ENCODE results near the gene ZNF622.
A peak's percentile ranks its signal among the peaks of the same experiment; 100 is the strongest.
"Not testable (repeated sequence)": the region's sequence is repeated elsewhere in the genome, so short reads cannot be mapped to it uniquely, and the experiment has no call there.

Gene ZNF622

DNA sequence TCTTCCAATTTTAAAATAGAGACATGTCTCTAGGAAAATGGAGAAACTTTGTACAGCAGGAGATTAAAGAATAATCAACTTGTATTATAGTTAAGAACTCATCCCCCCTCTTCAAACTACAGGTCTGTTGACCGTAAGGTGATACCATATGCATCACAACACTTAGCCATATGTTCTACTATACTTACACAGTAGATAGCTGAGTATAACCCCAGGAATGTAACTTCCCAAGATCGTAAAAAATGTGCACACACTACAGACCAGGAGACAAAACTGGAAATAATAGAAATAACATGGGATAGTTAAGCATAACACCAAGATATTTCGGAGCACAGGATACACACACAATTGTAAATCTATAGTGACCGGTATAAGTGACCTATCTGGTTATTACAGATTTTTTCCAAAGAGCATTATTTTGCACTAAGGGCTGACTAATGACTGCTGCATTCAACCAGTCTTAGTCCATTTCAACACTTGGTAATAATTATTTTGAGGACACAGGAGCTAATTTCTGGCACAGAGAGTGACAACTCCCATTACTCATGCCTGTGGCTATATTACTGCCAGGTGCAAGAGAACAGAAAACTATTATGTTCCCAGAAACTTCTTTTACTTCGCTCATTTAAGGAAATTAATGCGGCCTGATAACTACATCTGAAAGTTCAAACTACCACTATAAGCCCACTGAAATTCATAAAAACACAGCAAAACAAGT is 15.4 kb upstream of the ZNF622 start:
- no peak for DNase-seq

DNA sequence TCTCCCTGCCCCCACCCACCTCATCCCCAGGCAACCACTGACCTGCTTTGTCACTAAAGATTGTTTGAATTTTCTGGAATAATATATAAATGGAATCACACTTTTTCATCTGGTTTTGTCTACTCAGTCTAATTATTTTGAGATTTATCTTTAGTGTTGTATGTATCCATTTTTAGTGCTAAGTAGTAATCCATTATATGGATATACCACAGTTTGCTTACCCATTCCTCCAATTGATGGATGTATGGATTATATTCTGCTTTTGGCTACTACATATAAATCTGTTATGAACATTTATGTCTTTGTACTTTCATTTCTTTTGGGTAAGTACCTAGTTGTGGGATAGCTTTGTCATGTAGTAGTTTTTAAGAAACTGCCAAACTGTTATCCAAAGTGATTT is 14.5 kb upstream of the ZNF622 start:
- no peak for DNase-seq

DNA sequence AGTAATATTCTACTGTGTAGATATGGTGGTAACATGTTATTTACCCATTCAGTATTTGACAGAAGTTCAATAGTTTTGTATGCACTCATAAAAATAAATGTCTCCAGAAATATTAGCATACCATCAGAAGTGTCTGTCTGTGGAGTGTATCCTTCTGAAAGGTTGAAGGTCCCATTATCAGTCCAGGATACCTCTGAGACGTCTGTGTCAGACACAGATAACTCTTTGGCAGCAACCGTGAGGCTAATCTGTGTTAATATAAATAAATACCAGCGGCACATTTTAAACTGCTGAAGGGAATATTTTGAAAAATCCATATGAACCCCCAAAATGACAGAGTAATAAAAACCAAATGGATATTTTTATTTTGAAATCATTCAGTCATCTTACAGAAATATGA is 11.9 kb upstream of the ZNF622 start:
- DNase-seq = no peak

DNA sequence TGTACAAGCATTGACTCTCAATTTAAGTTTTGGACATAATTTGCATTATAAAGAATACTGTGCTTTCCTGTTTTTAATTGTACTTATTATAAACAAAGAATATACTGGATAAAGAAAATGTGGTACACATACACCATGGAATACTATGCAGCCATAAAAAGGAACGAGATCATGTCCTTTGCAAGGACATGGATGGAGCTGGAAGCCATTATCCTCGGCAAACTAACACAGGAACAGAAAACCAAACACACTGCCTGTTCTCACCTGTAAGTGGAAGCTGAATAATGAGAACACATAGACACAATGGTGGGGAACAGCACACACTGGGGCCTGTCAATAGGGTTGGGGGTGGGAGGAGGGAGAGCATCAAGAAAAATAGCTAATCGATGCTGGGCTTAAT is 10.8 kb upstream of the ZNF622 start:
- DNase-seq = not testable (repeated sequence)

DNA sequence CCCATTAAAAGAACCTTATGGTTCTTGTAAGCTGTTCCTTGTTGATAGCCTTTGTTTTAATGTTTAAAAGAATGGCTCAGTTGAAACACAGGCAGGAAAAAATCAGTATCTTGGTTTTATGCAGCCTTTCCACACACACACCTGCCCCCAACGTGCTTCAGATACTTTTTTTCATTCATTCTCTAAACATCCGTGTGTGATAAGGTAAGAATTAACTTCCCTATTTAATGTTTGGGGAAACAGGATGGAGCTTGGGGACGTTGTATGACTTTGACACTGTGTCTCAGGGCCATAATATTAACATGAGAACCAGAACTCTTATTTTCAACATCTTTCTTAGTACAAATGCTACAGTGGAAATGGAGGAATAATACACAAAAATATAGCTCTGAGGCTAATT is 5.8 kb upstream of the ZNF622 start:
- DNase-seq = no peak

DNA sequence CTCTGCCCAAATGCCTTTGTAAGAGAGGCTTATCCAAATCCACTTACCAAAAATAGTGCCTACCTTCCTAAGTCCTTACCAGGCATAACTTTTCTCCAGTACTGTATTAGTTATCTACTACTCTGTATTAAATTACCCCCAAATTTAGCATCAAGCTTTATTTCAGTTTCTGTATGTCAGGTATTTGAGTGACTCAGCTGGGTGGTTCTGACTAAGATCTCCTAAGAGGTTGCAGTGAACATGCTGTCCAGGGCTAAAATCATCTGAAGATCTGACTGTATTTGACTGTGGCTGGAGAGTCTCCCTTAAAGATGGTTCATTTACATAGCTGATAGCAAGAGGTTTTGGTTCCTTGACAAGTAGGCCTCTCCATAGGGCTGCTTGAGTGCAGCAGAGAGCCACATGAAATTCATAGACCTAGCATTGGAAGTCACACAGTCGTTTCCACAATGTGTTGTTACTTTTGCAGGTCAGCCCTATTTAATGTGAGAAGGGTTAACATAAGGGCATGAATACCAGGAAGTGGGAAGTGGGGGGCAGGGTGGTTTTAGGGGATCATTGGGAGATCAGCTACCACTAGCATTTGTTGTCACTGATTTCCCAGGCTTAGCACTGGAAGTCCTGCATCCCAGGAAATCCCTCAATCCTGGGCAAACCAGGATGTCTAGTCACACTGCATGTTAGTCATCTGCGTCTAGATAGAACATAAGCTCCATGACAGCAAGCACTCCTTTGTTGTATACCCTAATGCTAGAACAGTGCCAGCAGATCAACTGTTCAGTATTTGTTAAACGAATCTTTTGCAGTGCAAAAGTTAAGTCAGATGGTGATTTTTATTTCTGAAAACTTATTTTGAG is 2.0 kb upstream of the ZNF622 start:
- DNase-seq = peak in 1 of 5 donors; percentile 62

DNA sequence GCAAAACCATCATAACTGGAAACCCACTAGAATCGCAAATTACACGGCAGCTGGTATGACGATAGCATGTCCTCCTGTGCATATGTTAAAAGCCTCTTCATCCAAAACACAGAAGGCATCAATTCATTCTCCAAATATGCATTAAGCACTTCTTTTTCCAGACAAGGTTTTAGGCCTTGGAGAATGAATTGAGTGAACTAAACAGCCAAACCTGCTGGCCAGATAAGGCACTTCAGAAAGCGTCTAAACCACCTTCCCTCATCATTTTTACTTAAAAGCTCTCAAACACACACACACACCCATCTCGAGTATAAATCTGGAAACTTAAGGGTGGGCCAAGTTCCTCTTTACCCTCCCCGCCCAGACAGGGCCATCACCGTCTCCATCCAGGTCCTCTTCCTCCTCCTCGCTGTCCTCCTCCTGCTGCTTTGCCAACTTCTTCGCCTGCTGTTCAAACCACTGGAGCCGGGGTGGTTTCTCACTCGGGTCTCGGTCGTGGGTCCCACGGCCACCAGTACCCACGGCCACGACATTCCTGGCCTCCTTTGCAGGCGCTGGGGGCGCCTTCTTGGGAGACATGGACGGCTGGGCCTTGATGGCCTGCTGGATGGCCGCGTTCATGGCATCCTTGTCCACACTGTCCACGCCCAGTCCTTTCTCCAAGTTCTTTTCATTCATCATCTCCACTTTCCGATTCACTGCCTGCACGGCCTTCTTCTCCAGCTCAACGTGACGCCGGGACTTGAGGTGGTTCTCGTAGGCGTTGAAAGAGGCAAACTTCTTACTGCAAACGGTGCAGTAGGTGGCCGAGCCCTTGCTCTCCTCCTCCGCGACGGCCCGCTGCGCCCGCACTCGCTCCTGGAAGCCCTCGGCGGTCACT is 696 bp downstream of the ZNF622 start:
- no peak for DNase-seq

DNA sequence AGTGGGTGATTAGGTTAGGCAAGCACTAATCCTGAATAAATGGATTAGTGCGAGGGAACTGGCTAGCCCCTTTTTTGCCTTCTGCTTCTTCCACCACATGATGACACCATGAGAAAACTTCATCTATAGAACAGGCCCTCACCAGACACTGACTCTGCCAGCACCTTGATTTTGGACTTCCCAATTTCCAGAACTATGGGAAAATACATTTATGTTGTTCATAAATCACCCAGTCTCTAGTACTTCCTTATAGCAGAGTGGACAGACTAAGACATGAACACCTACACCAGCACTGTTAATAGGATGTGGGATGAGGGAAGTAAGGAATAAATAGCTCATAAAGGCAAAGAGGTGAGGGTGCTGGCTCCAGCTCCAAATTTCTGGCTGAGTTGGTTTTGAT is 1.4 kb downstream of the ZNF622 start:
- DNase-seq = no peak

DNA sequence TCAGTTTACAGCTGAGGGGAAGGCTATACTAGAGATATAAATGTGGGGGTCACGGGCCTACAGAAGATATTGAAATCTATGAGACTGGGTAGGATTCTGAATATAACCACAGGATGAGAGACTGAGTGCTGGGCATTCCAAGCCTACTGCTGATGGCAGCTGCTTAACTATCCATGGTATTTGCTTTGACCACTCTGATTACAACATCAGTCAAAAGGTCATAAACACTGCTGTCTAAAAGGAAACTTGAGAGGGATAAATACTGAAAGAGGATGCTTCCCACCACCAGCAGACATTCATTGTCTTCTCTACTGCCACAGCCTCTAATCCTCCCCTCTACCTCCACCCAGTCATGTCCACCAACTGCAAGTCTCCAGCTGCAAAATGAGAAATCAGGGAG is 3.8 kb downstream of the ZNF622 start:
- no peak for DNase-seq

DNA sequence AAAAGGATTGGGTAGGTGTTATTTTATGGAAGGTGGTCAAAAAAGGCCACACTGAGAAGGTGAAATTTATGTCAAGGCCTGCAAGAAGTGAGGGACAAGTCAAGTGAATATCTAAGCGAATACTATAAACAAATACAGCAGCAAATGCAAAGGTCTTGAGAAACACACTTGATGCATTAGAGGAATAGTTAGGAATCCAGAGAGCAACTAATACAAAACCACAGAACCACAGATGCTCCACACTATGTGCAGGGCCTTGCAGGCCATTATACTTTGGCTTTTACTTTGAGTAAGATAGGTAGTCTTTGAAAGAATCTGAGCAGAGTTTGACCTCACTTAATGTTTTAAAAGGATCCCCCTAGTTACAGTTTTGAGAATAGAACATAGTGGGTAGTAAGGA is 4.6 kb downstream of the ZNF622 start:
- no peak for DNase-seq

DNA sequence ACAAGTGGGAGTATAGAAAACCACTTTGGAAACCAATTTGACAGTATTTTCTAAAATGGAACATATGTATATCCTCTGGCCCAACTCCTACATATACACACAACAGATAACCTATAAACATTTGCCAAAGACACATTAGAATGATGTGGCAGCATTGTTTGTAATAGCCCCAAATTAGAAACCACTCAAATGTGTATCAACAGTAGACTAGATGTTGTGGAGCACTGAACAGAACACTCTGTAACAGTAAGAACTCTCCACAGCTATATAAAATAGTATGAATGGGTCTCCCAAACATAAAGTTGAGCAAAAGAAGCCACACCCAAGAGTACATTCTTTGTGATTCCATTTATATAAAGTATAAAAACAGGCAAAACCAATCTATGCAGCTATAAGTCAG is 6.1 kb downstream of the ZNF622 start:
- DNase-seq = no peak

DNA sequence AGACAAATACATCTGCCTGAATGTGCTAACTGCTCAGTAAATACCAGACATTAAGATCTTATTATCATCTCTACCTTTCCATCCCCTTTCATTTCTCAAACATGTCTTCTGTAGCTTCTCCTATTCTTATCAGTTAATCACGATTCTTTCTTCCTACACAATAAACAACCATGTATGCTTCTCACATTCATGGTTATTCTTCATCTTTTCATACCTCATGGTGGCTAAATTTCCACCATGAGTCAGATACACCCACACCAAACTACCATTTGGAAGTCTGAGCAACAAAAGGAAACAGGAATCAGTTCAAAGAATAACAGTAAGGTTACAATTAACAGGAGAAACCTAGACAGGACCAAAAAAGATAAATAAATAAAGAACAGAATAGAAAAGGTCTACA is 7.7 kb downstream of the ZNF622 start:
- no peak for DNase-seq

DNA sequence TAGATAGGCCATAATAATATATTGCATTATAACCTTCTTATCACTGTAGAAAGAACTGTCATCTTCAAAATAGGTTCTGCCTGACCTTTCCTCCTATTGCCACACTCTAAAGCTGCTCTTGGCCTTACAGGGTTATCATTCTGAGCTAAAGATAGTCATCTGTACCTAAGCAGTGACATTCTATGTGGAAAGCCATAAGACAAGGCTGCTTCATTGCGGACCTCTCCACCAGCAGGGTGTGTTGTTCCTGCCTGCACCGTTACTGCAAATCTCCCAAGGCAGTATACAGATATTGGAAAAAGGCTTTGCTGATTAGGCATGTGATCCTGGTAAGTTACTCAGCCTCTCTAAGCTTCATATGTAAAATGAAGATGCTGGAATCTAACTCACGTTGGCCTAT is 8.1 kb downstream of the ZNF622 start:
- no peak for DNase-seq

DNA sequence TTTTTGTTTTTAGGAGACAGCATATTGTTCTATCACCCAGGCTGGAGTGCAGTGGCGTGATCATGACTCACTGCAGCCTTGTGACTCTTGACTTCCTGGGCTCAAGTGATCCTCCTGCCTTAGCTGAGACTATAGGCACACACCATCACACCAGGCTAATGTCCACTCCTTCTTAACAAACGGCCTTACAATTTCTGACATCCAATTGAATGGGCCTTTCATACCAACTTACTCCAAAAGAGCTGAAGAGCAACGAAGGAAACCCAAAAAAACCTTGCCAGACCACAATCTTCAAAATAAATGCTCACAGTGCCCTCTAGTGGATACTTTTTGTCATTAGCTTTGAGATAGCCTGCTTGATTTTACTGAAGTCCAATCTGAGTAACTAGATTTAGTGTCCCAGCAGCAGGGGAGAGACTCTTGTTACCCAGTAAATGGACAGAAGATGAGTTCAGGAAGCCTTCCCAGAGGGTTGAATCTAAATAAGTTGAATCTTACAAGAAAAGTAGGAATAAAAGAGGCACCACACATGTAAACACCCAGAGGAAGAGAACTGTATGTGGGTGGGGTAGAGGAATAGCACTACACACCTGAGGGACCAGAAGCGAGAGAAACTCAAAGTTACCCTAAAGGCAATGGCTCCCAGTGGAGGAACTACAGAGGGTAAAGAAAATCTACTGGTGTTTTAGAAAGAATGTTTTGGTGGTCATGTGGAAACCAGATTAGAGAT is 9.3 kb downstream of the ZNF622 start:
- DNase-seq = peak in 1 of 5 donors; percentile 67

DNA sequence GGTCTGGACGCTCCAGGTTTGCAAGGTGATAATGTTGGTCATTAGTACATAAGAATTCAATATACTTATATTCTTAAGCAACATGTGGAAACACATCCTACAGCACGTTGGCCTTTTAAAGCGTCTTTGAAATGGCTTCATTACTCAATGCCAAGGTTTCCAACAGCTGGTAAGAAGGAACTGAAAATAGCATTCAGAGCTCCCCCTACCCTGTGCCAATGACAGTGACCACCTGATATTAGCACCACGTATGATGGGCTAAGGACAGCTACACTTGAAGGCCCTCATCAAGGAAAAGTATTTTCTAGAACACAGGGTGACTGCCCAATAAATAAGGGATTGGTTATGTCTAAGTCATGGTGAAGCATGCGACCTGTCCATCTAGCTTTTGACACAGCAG is 9.9 kb downstream of the ZNF622 start:
- DNase-seq = no peak

DNA sequence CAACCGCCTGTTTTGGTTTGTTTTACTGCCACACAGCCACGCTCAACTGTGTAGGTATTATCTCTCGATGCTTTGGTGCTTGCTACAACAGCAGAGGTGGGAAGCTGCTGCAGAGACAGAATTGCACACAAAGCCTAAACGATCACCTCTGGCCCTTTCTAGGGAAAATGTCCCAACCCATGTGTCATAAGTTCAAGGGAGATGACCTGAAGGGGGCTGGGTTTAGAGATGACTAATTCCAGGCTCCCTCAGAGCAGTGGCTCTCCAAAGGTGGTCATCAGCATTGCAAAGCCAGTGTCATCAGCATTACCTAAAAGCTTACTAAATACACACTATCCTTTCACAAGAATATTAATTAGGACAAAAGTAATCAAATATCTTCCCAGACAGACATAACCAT is 10.9 kb downstream of the ZNF622 start:
- DNase-seq = no peak

DNA sequence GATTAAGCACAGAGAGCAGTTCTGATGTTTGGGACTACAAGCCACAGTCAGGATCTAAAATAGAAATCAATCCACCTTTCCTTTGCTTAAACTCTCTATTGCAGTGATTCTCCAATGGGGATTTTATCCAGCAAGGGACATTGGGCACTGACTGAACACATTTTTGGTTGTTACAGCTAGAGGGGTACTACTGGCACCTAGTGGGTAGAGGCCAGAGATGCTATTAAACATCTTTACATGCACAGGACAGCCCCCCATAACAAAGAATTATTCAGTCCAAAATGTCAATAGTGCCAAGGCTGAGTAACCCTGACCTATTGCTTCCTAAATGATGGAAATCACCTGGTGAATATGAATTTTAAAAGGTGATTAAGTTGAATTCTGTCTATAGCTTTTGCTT is 12.0 kb downstream of the ZNF622 start:
- DNase-seq = no peak

DNA sequence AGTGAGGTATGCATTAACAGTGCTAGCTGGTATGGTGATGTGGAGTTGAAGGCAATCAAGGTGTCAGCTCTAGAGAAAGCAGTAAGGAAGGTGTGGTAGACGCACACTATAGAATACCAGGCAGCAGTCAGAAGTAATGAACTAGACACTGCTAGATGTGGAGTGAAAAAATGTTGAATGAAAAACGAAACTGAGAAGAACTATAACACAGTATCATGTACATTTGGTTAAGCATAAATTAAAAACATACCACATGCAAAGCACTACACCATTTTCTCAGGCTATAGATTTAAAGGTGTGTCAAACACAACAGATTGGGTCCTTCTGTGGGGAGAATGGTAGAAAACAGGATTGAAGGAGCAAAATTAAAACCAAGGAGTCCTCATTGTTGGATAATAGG is 15.4 kb downstream of the ZNF622 start:
- DNase-seq = no peak

DNA sequence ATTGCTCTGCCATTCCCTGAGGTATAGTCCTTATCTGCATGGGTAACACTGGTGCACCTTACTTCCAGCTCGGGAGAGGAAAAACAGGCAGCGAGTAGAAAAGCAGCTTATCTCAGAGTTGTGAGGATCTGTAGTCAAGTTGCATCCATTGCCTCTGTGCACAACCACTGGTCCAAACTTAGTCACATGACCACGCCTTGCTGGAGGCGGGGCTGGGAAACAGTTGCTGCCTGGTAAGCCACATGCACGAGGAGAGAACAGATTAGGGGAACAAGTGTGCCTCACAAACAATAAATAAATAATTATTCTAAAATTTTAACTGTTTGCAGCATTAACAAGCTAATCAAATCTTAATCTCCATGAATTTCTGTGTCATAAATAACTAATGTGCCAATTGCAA is 18.6 kb downstream of the ZNF622 start:
- DNase-seq = no peak

DNA sequence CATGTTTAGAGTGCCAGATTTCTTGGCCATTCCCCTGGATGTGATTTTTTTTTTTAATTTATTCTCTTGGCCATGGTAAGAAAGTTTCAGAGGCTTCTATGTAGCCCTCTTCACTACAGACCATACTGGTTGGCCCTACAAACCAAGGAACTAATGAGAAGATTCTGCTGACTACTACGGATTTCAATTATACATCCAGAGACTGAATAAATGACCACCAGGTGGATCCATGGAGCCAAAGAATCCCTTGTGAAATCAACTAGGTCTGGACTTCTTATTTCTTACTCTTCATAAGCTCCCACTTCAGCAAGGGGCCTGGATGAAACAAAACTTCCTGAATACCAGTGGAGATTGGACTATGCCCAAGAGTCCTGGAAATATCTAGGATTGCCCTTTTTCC is 27.6 kb downstream of the ZNF622 start:
- no peak for DNase-seq

DNA sequence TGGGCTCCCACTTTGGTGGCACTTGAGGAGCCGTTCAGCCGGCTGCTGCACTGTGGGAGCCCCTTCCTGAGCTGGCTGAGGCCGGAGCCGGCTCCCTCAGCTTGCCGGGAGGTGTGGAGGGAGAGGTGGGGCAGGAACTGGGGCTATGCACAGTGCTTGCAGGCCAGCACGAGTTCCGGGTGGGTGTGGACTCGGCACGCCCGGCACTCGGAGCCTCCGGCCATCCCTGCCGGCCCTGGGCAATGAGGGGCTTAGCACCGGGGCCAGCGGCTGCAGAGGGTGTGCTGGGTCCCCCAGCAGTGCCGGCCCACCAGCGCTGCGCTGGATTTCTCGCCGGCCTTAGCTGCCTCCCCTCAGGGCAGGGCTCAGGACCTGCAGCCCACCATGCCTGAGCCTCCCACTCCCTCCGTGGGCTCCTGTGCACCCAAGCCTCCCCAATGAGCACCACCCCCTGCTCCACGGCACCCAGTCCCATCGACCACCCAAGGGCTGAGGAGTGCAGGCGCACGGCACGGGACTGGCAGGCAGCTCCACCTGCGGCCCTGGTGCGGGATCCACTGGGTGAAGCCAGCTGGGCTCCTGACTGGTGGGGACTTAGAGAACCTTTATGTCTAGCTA is 29.4 kb downstream of the ZNF622 start:
- DNase-seq = not testable (repeated sequence)

DNA sequence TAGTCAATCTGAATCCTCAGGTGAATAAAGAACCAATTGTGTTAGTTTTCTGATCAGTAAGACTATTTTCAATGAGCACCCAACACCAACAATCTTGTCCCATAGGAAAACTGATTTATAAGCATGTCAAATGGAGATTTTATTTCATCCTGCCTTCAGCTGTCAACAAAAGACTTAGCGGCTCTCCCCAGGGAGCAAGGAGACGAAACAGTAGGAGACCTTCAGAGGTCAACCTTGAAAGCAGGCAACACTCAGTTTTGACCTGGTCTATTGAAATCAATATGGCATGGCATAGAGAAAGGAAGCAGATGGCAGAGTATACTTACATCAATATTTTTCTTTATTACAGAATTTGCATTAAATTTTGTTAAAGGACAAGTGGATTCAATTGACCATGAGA is 34.1 kb downstream of the ZNF622 start:
- DNase-seq = no peak

Measured in T-helper 1 cell (primary cell).